HepG2 (cell line): ENCODE results near the gene MYO18B. TPM values are rescaled to one million over a fixed set of nuclear protein-coding genes. Genes with fewer than 3 reads are reported as not detected.

Source experiments
- ATAC-seq: fragments of 200-7000 bp; cut with Tn5 transposase; 3 replicates; pipeline ENCODE4 v1.9.1; 2020; ENCODE audit warnings: mild to moderate bottlenecking, moderate library complexity
- BruUV-seq: library from RNA; stranded (reverse); fragments of 400-500 nt; replicated peaks from 2 replicates; lab custom pipeline; 2021; lab: Mats Ljungman, UMichigan
- CTCF ChIA-PET: fragments of 300-600 bp; formaldehyde crosslinking; extraction: SDS; loops from one replicate; lab custom pipeline; 2021; ENCODE audit warnings: low total read pairs, inconsistent platforms, low intra/inter-chr PET ratio; lab: Yijun Ruan, JAX
- POLR2A ChIA-PET: fragments of 350-600 bp; sonication (Branson Sonifier 250); formaldehyde crosslinking; loops from one replicate; lab custom pipeline; 2020; ENCODE audit warnings: antibody characterized with exemption, inconsistent platforms; lab: Yijun Ruan, JAX
- DNase-seq: peaks from one replicate; pipeline ENCODE4 v3.0.0-alpha.2; 2015; ENCODE audit warnings: low spot score
- FAIRE-seq: peaks from 3 replicates; lab custom pipeline; 2011; peaks lifted over from hg19 to GRCh38; lab: Jason Lieb, UNC
- H2AFZ ChIP-seq: one replicate; pipeline ENCODE4 v1.6.1; 2011; ENCODE audit warnings: low read length, inconsistent platforms
- H3K27ac ChIP-seq: fragments of 300-600 bp; 3 replicates; pipeline ENCODE4 v1.8.0; 2011; ENCODE audit warnings: mixed run types, mild to moderate bottlenecking, mixed read lengths, low read length, inconsistent platforms; ENCODE audit not compliant: insufficient read depth; ENCODE audit errors: extremely low read length
- H3K27me3 ChIP-seq, 2 experiments: fragments of 200-600 bp in 1 of 2; 2 replicates in 1 of 2; 3 replicates in 1 of 2; pipeline versions ENCODE4 v1.6.0 to v1.8.0; 2011; ENCODE audit warnings: low read length in 2 of 2, mild to moderate bottlenecking in 2 of 2, moderate library complexity in 2 of 2, inconsistent platforms in 1 of 2; ENCODE audit not compliant: insufficient read depth in 2 of 2, control insufficient read depth in 1 of 2
- H3K36me3 ChIP-seq, 2 experiments: fragments of 200-600 bp in 1 of 2; replicated peaks in 1 of 2; 2 replicates in 1 of 2; 3 replicates in 1 of 2; pipeline versions ENCODE4 v1.5.1 to v1.8.0; 2011; ENCODE audit warnings: low read length in 2 of 2, inconsistent platforms in 1 of 2; ENCODE audit not compliant: insufficient read depth in 2 of 2, control insufficient read depth in 1 of 2
- H3K4me1 ChIP-seq: 2 replicates; pipeline ENCODE4 v1.5.1; 2012; ENCODE audit warnings: low read length, inconsistent platforms; ENCODE audit not compliant: insufficient read depth
- H3K4me2 ChIP-seq: 2 replicates; pipeline ENCODE4 v1.6.0; 2011; ENCODE audit warnings: low read depth, low read length, inconsistent platforms
- H3K4me3 ChIP-seq, 3 experiments: fragments of 200-600 bp in 1 of 3; sonication (generic), shearing (Covaris generic) in 1 of 3; replicated peaks in 1 of 3; 2 replicates each; pipeline ENCODE4 v1.5.1; 2011 to 2016; ENCODE audit warnings: low read length in 3 of 3, inconsistent platforms in 2 of 3, low read depth in 2 of 3, mild to moderate bottlenecking in 2 of 3, control low read depth in 1 of 3, mixed read lengths in 1 of 3; ENCODE audit not compliant: insufficient read depth in 1 of 3
- H3K79me2 ChIP-seq: one replicate; pipeline ENCODE4 v1.6.1; 2011; ENCODE audit warnings: low read length, inconsistent platforms; ENCODE audit not compliant: insufficient read depth
- H3K9ac ChIP-seq: 2 replicates; pipeline ENCODE4 v1.6.0; 2011; ENCODE audit warnings: mild to moderate bottlenecking, low read depth, low read length, inconsistent platforms; ENCODE audit not compliant: insufficient read depth
- H3K9me3 ChIP-seq: 2 replicates; pipeline ENCODE4 v1.5.1; 2012; ENCODE audit warnings: mild to moderate bottlenecking, low read length
- H4K20me1 ChIP-seq: 2 replicates; pipeline ENCODE4 v1.6.0; 2011; ENCODE audit warnings: inconsistent platforms, mild to moderate bottlenecking, low read length, moderate library complexity; ENCODE audit not compliant: insufficient read depth
- IKZF5 ChIP-seq: IDR thresholded peaks from 2 replicates; pipeline ENCODE4 v1.6.1; 2018; ENCODE audit warnings: missing genetic modification reagents, mild to moderate bottlenecking, missing compliant biosample characterization
- MAFF ChIP-seq: IDR thresholded peaks from 2 replicates; pipeline ENCODE4 v1.6.1; 2011; ENCODE audit warnings: low read depth, low read length, improper control_type of control experiment
- MAFK ChIP-seq, 2 experiments: IDR thresholded peaks in 1 of 2; conservative IDR thresholded peaks in 1 of 2; 2 replicates each; pipeline ENCODE4 v1.6.1; 2011; ENCODE audit warnings: improper control_type of control experiment in 2 of 2, low read length in 2 of 2
- MED1 ChIP-seq: sonication (generic); formaldehyde crosslinking; IDR thresholded peaks from 2 replicates; pipeline ENCODE4 v1.4.0; 2020; ENCODE audit warnings: missing genetic modification reagents
- ZNF20 ChIP-seq: sonication (generic); formaldehyde crosslinking; IDR thresholded peaks from 2 replicates; pipeline ENCODE4 v1.4.0; 2020; ENCODE audit warnings: mild to moderate bottlenecking, moderate library complexity, missing genetic modification reagents
- ZNF205 ChIP-seq: IDR thresholded peaks from 2 replicates; pipeline ENCODE4 v1.6.1; 2018; ENCODE audit warnings: missing biosample characterization, missing genetic modification reagents
- ZNF615 ChIP-seq: sonication (generic); formaldehyde crosslinking; IDR thresholded peaks from 2 replicates; pipeline ENCODE4 v1.5.0; 2020; ENCODE audit warnings: mild to moderate bottlenecking, missing genetic modification reagents, borderline replicate concordance
- ZSCAN21 ChIP-seq: sonication (generic); formaldehyde crosslinking; IDR thresholded peaks from 2 replicates; pipeline ENCODE4 v1.8.0; 2022; ENCODE audit warnings: mild to moderate bottlenecking, missing genetic modification reagents, moderate library complexity, borderline replicate concordance
- WGBS: methylation state at CpG from one replicate; pipeline ENCODE4 v1.1.6; 2017; ENCODE audit warnings: low lambda C conversion rate; 5-methylcytosine and 5-hydroxymethylcytosine counted together
- in situ Hi-C: cut with HindIII; loops from 2 replicates; pipeline ENCODE4 v1.10.0; 2017; ENCODE audit warnings: low pct_unique_long_range_greater_than_20kb; ENCODE audit not compliant: extremely low pct_ligation_motif_present
- intact Hi-C: fragments of 100-400 bp; cut with micrococcal nuclease; formaldehyde crosslinking; loops from one replicate; pipeline ENCODE4 v1.10.0; 2022; ENCODE audit not compliant: unreplicated experiment
- polyA plus RNA-seq, 8 experiments: library from polyadenylated mRNA; depleted of rRNA in 3 of 8; stranded (reverse) in 7 of 8; unstranded in 1 of 8; fragments of >200 nt; fragmentation: Illumina TruSeq in 4 of 8; extraction: Trizol in 4 of 8; gene quantifications; 2 replicates each; pipeline versions ENCODE4 v1.2.1 to v1.2.3, GENCODE V29; 2011 to 2016; ENCODE audit warnings: low read depth in 4 of 8, missing spikeins in 1 of 8, mixed read lengths in 1 of 8; ENCODE audit not compliant: insufficient read depth in 1 of 8
- total RNA-seq, 5 experiments: library from RNA; depleted of rRNA; stranded (reverse); fragments of >200 nt; fragmentation: Illumina TruSeq; extraction: Trizol; gene quantifications; 2 replicates each; pipeline ENCODE4 v1.2.3, GENCODE V29; 2016; ENCODE audit warnings: low read depth in 1 of 5

Gene MYO18B
- total and polyA plus RNA-seq, 2 of the 13 experiments (the other 11 are each of a cell fraction or from before 2014, with no cell fraction given) = 0.01 TPM; not detected in 1

- H3K79me2 ChIP-seq = no peaks in the 10 kb centered on the region
- ChIA-PET CTCF (no interaction called here), POLR2A (no interaction called here)
- H2AFZ ChIP-seq = no peak overlapping the region
- no peaks in the 10 kb centered on the region for H4K20me1 ChIP-seq
- H3K4me2 ChIP-seq = no peak overlapping the region
- ATAC-seq (no peak), DNase-seq (no peak), FAIRE-seq (no peak)
- H3K4me1 ChIP-seq = no peaks in the 10 kb centered on the region
- no peaks in the 10 kb centered on the region for H3K9me3 ChIP-seq
- no TSS peak for BruUV-seq
- no peak for TF ChIP-seq ZNF615 (CRISPR knock-in tag)
- TF ChIP-seq IKZF5 = no peak
- no peak for TF ChIP-seq ZNF205 (CRISPR knock-in tag)
- TF ChIP-seq ZSCAN21 = no peak
- TF ChIP-seq ZNF20 (CRISPR knock-in tag) = no peak
- 9% methylated on average over 6 of the region's 6 CpGs for WGBS
- intact Hi-C loops (no loop called here), in situ Hi-C loops (no loop called here)
- no peaks in the 10 kb centered on the region for H3K36me3 ChIP-seq
- no peak overlapping the region for H3K9ac ChIP-seq
- no peak overlapping the region for H3K27ac ChIP-seq
- peaks cover 1 to 12% of the 10 kb centered on the region in 2 experiments; a peak in 1 of 5 replicates for H3K27me3 ChIP-seq
- no peak overlapping the region for H3K4me3 ChIP-seq
Observed at GRCh38 chr22:26025626-26026025, 283.6 kb downstream of the MYO18B start.

GRCh38 chr22:26027341-26027740 lies 285.4 kb downstream of the MYO18B start:
- WGBS = 46% methylated on average over 23 of the region's 23 CpGs
- H3K9ac ChIP-seq = no peak overlapping the region
- H3K27ac ChIP-seq = no peak overlapping the region
- in situ Hi-C loops = no loop called here
- no peaks in the 10 kb centered on the region for H3K4me1 ChIP-seq
- peaks cover 1 to 12% of the 10 kb centered on the region in 2 experiments; a peak in 1 of 5 replicates for H3K27me3 ChIP-seq
- ChIA-PET CTCF (no interaction called here), POLR2A (no interaction called here)
- H4K20me1 ChIP-seq = no peaks in the 10 kb centered on the region
- intact Hi-C loops = no loop called here
- no peaks in the 10 kb centered on the region for H3K9me3 ChIP-seq
- no peak for DNase-seq
- FAIRE-seq = no peak
- no peaks in the 10 kb centered on the region for H3K36me3 ChIP-seq
- H3K4me2 ChIP-seq = no peak overlapping the region
- no peak for ATAC-seq
- no peak overlapping the region for H2AFZ ChIP-seq
- peak; percentile 80 to 88 for TF ChIP-seq MAFK (conservative IDR thresholded peaks at IDR 0.05 in 1 of 2, IDR thresholded peaks at IDR 0.05 in 1 of 2; ENCODE audit: low read length in 2 of 2)
- TF ChIP-seq MED1 (CRISPR knock-in tag) = no peak
- TF ChIP-seq MAFF = peak; percentile 74
- BruUV-seq = no TSS peak
- H3K4me3 ChIP-seq = no peak overlapping the region
- no peaks in the 10 kb centered on the region for H3K79me2 ChIP-seq
